Ishikawa (cell line): Measurements from ENCODE around the gene PPARG.

Source experiments
- CEBPB ChIP-seq: IDR thresholded peaks from 2 replicates; pipeline ENCODE4 v1.6.1; 2012
- CREB1 ChIP-seq: IDR thresholded peaks from 2 replicates; pipeline ENCODE4 v1.6.1; 2012; ENCODE audit warnings: low read depth
- EGR1 ChIP-seq: IDR thresholded peaks from 2 replicates; pipeline ENCODE4 v1.6.1; 2012
- EP300 ChIP-seq: IDR thresholded peaks from 2 replicates; pipeline ENCODE4 v1.6.1; 2012; ENCODE audit warnings: borderline replicate concordance
- FOXM1 ChIP-seq: IDR thresholded peaks from 2 replicates; pipeline ENCODE4 v1.6.1; 2012; ENCODE audit warnings: low read depth, borderline replicate concordance
- MAX ChIP-seq: IDR thresholded peaks from 2 replicates; pipeline ENCODE4 v1.6.1; 2012
- NFIC ChIP-seq: IDR thresholded peaks from 2 replicates; pipeline ENCODE4 v1.6.1; 2012
- RAD21 ChIP-seq: IDR thresholded peaks from 2 replicates; pipeline ENCODE4 v1.6.1; 2012; ENCODE audit warnings: low read depth
- TAF1 ChIP-seq: IDR thresholded peaks from 2 replicates; pipeline ENCODE4 v1.6.1; 2012; ENCODE audit warnings: low read depth, mild to moderate bottlenecking
- TCF12 ChIP-seq: IDR thresholded peaks from 2 replicates; pipeline ENCODE4 v1.6.1; 2012; ENCODE audit warnings: low read depth
- TEAD4 ChIP-seq: IDR thresholded peaks from 2 replicates; pipeline ENCODE4 v1.6.1; 2012
- YY1 ChIP-seq: IDR thresholded peaks from 2 replicates; pipeline ENCODE4 v1.6.1; 2012; ENCODE audit warnings: low read depth
- ZBTB7A ChIP-seq: IDR thresholded peaks from 2 replicates; pipeline ENCODE4 v1.6.1; 2012; ENCODE audit warnings: low read depth
- TF ChIP-seq, protein P1 (sequence below): IDR thresholded peaks from 2 replicates; pipeline ENCODE4 v1.6.1; 2012; ENCODE audit warnings: low read depth, mild to moderate bottlenecking
- TF ChIP-seq, protein P2 (sequence below): IDR thresholded peaks from 2 replicates; pipeline ENCODE4 v1.6.1; 2012

Gene PPARG

GRCh38 chr3:12357456-12357855 lies 68.6 kb downstream of the PPARG start:
- no peak for TF ChIP-seq EP300
- TF ChIP-seq, protein P1, sequence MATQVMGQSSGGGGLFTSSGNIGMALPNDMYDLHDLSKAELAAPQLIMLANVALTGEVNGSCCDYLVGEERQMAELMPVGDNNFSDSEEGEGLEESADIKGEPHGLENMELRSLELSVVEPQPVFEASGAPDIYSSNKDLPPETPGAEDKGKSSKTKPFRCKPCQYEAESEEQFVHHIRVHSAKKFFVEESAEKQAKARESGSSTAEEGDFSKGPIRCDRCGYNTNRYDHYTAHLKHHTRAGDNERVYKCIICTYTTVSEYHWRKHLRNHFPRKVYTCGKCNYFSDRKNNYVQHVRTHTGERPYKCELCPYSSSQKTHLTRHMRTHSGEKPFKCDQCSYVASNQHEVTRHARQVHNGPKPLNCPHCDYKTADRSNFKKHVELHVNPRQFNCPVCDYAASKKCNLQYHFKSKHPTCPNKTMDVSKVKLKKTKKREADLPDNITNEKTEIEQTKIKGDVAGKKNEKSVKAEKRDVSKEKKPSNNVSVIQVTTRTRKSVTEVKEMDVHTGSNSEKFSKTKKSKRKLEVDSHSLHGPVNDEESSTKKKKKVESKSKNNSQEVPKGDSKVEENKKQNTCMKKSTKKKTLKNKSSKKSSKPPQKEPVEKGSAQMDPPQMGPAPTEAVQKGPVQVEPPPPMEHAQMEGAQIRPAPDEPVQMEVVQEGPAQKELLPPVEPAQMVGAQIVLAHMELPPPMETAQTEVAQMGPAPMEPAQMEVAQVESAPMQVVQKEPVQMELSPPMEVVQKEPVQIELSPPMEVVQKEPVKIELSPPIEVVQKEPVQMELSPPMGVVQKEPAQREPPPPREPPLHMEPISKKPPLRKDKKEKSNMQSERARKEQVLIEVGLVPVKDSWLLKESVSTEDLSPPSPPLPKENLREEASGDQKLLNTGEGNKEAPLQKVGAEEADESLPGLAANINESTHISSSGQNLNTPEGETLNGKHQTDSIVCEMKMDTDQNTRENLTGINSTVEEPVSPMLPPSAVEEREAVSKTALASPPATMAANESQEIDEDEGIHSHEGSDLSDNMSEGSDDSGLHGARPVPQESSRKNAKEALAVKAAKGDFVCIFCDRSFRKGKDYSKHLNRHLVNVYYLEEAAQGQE, result no peak
- TF ChIP-seq ZBTB7A, result no peak
- no peak for TF ChIP-seq MAX
- TF ChIP-seq RAD21, result no peak
- TF ChIP-seq TAF1, result no peak
- TF ChIP-seq TCF12, result no peak
- TF ChIP-seq CEBPB, result no peak
- TF ChIP-seq, protein P2, sequence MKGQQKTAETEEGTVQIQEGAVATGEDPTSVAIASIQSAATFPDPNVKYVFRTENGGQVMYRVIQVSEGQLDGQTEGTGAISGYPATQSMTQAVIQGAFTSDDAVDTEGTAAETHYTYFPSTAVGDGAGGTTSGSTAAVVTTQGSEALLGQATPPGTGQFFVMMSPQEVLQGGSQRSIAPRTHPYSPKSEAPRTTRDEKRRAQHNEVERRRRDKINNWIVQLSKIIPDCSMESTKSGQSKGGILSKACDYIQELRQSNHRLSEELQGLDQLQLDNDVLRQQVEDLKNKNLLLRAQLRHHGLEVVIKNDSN, result no peak
- TF ChIP-seq EGR1, result no peak
- TF ChIP-seq FOXM1, result no peak
- no peak for TF ChIP-seq YY1
- no peak for TF ChIP-seq CREB1
- TF ChIP-seq TEAD4, result no peak
- no peak for TF ChIP-seq NFIC

GRCh38 chr3:12363397-12364195 lies 74.7 kb downstream of the PPARG start:
- TF ChIP-seq CEBPB, result no peak
- TF ChIP-seq CREB1, result no peak
- no peak for TF ChIP-seq TEAD4
- TF ChIP-seq, protein P1, result no peak
- no peak for TF ChIP-seq MAX
- TF ChIP-seq NFIC, result no peak
- TF ChIP-seq YY1, result no peak
- TF ChIP-seq, protein P2, result no peak
- no peak for TF ChIP-seq EP300
- TF ChIP-seq TCF12, result no peak
- TF ChIP-seq EGR1, result no peak
- no peak for TF ChIP-seq RAD21
- TF ChIP-seq FOXM1, result no peak
- TF ChIP-seq ZBTB7A, result no peak

GRCh38 chr3:12367346-12367745 lies 78.5 kb downstream of the PPARG start:
- TF ChIP-seq TEAD4 (no peak), CEBPB (no peak), MAX (no peak), YY1 (no peak), NFIC (no peak), TAF1 (no peak), EP300 (no peak), FOXM1 (no peak), TCF12 (no peak), ZBTB7A (no peak), RAD21 (no peak), EGR1 (no peak), CREB1 (no peak)
- TF ChIP-seq, protein P2, result no peak
- TF ChIP-seq, protein P1, result no peak
